HG02970 (cell line): Measurements from ENCODE around the gene PPP1R2.
A peak's percentile ranks its signal among the peaks of the same experiment; 100 is the strongest.
"Not testable (repeated sequence)": the region's sequence is repeated elsewhere in the genome, so short reads cannot be mapped to it uniquely, and the experiment has no call there.

Experiments used
- ATAC-seq: cut with Tn5 transposase; IDR thresholded peaks from one replicate; pipeline ENCODE4 v1.9.1; 2021; ENCODE audit warnings: mild to moderate bottlenecking, moderate library complexity, moderate number of reproducible peaks; ENCODE audit not compliant: unreplicated experiment, low FRiP score

The PPP1R2 gene

DNA sequence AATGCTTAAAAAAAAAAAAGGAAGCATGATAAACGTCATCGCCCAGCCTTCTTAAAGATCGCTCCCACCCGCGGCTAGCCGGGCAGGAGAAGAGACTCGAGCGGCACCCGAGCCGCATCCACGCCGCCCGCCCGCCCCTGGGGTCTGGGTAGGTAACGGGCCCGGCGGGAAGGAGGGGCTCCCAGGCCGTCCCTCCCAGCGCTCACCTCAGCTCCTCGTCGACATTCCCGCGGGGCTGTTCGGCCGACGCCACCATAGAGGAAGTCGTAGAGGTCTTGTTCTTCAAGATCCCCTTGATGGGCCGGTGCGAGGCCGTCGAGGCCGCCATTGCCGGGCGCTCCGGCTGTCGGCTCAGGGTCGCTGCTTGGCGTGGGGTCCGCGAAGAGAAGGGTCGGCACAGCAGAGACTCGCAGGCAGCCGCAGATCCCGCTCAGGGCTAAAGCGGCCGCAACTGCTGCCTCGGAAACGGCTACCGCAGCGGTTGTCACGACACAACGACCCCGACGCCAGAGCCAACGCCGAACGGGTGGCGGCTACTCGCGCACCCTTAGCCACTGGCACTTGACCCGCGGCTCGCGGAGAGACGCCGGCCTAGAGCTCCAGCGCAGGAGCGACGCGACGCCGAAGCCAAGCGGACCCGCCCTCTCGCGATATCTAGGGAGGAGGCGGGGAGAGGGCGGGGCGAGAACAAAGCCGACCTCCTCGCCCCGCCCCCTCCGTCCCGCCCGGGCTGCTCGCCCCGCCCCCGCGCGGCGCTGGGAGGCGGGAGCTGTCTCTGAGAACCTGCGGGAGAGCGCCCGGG, at the start of gene PPP1R2:
PPP1R2 (minus strand) TSS at position 628 of the 802 bp plus-strand sequence; CDS start at position 328, 300 bp downstream.
- ATAC-seq: peak; percentile 82

DNA sequence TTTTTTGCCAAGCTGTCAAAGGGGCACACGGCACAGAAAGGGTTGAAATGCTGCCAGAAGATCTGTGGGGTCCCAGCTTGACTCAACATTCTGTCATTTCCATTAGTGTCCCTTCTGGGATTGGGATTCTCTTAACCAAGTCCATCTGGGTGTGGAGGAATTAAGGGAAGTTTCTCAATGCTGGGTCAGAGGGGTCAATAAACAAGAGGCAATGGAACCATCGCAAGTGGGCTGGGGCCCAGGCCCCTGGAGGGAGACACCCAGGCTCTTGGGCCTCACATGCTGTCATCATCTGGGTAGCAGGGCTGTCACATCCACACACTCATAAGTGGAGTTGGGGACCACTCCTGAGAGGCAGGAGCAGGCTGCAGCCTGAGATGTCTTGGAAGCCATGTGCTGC, 48.7 kb upstream of the PPP1R2 start:
- ATAC-seq: no peak

DNA sequence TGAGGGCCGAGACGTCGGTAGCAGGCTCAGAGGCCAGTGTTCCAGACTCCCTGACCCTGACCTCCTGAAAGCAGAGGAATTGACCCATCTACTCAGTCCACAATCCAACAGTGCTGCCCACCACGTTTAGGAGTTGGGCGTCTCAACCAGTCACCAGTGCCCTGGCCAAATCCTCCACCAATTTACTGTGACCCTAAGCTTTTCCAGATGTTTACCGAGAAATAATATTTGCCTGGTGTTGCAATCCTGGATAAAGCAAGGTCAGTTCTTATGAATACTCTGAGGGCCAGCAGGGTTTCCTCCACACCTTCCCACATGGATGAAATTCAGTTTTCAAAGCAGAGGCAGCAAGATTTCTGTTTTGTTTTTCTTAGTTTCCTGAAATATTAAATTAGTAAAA, 48.1 kb upstream of the PPP1R2 start:
- ATAC-seq: no peak

DNA sequence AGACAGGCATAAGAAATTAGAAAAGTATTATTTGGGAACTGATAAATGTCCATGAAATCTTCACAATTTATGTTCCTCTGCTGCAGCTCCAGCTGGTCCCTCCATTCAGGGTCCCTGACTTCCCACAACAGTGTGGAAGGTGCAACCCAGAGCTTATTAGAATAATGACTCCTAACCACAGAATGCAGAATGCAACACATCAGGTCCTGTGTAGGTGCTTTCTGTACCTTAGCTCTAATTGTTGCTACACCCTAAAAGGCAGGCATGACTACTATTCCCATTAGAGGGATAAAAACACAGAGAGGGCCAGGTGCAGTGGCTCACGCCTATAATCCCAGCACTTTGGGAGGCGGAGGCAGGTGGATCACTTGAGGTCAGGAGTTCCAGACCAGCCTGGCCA, 47.3 kb upstream of the PPP1R2 start:
- ATAC-seq: not testable (repeated sequence)

DNA sequence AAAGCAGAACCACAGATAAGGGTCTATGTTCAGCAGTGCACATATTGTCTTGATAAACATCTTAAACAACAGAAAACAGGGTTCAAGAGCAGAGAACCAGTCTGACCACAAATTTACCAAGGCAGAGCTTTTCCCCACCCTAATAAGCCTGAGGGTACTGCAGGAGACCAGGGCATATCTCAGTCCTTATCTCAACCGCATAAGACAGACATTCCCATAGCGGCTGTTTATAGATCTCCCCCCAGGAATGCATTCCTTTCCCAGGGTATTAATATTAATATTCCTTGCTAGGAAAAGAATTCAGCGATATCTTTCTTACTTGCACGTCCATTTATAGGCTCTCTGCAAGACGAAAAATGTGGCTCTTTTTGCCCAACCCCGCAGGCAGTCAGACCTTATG, 46.7 kb upstream of the PPP1R2 start:
- ATAC-seq: not testable (repeated sequence)

DNA sequence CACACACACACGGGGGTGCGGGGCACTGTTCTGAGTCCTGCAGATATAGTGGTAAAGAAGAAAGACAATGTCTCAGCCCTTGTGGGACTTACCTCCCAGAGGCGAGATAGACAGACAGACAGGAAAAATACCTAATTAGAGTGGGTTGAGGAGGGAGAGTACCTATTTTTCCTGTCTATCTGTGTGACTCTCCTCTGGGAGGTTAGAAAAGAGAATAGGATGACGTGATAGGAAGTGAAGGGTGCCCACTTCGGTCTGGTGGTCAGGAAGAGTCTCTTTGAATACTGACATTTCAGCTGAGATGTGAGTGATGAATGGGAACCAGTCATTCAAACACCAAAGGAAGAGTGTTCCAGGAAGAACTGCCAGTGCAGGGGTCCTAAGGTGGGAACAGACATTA, 44.7 kb upstream of the PPP1R2 start:
- ATAC-seq: no peak

DNA sequence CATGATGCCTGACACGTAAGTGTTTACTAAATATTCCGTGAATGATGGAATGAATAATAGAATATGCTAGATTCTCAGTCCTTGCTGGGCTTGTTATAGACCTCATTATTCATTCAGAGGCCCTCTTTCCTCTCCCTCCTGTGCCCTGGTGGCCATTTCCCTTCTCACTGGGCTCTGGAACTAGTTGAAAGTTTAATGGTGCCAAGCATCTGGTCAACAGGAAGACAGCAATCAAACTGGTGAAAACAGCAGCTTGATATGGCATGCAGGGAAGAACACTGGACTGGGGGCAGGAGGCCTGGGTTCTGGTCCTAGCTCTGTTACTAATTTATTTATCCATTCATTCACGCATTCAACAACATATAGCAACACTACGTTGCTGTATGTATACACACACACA, 44.3 kb upstream of the PPP1R2 start:
- no peak for ATAC-seq

DNA sequence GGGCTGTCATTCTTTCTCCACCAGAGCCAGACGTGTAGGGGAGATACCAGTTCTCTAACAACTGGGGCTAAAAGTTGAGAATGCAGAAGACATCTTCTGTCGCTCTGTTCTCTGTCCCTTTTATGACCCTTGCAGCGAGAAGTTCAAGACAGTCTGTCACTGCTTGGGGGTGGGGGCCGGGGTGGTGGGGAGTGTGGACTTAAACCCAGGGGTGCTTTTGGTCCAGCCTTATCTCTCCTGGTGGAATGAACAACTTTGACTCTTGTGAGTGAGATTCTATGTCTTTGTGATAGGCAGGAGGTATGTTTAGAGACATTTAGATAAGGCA, 41.4 kb upstream of the PPP1R2 start:
- no peak for ATAC-seq

DNA sequence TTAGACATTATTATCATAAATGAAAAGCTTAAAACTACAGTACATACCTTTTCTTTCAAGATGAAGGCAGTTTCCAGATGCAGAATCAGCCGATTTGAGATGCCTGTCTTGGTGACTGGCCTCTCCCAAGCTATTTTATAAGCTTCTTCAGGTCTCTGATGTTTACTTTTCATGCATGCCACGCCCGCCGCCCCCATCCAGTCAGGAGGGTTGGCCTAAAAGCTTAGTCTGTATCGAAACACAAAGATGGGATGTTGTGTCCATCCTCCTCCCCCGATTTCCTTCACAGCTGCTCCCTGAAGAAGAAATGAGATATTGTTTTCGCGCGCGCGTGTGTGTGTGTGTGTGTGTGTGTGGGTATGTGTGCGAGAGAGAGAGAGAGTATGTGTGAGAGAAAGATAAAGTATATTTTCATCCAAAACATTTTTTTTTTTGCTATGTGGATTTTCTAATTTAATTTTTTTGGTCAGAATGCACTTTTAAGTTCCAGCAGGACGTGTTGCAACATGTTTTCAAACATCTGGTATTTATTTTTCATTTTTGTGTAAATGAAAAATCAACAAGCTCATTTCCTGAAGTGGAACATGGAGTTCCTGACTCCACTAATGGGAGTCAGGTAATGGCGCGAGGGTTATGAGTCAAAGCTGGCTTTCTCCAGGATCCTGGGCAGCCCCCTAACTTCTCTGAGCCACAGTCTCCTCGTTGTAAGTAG, 40.9 kb upstream of the PPP1R2 start, which contains the start of gene APOD:
APOD (minus strand) TSS at position 110 of the 712 bp plus-strand sequence. CDS start 4,479 bp downstream, outside the sequence.
- no peak for ATAC-seq

DNA sequence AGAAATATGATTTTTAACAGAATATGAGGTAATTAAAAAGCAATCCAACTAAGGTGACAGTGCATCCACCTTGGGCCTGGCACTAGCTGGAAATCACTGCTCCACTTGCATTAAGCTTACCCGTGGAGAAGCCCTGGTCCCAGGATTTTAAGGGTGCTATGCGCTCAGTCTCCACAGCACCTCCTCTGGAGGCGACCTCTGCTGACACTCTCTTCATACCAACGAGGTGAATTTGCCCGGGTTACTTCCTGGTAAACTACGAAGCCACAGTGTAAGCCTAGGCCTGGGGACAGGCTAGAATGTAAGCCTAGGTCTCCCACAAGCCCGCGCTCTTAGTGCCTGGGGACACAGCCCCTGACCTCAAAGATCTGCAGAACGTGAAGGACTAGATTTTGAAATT, 39.8 kb upstream of the PPP1R2 start:
- no peak for ATAC-seq

DNA sequence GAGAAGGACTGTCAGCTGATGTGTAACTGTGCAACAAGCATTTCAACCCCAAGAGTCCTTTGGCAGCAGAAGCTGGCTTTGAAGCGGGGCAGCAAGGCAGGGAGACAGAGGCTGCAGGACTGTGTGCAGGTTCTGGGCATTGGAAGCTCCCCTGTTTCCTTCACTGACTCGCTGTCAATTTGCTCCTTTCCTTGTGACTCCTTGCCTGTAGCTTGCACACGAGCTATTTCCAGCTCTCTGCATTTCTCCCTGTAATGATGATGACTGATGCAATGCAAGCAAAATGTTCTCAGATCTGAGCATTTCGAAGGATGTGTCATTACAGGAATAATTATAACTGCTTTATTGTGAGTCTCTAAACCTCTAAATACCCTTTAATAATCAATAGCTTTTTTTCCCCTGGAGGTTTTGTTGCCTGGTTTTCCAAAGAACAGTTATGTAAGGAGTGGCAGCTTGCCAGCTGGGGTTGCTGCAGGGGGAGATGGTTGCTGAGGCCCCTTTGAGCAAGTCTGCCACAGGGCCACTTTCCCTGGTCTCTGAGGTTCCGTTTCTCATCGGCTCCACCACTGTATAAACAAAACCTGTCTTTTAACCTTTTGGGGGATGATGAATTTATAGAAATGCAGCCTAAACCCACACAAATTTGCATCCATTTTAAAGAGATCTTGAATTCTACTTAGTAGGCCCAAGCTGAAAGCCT, 37.8 kb upstream of the PPP1R2 start:
- ATAC-seq: no peak

DNA sequence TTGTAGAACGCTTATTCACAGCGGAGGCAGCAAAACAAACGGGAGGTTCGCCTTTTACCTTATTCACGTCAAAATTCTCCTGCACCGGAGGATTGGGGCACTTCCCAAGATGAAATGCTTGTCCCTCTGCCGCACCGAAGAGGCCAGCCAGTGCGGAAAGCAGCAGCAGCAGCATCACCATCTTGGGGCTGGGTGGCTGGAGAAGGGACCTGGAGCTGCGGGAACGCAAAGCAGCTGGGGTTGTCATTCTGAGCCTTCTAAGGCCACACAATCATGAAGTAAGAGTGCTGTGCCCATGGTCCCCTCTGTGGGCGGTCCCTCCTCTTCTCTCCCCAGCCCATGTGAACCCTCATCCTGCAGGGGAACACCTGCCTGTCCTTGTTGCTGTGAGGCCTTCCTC, 36.2 kb upstream of the PPP1R2 start:
- no peak for ATAC-seq

DNA sequence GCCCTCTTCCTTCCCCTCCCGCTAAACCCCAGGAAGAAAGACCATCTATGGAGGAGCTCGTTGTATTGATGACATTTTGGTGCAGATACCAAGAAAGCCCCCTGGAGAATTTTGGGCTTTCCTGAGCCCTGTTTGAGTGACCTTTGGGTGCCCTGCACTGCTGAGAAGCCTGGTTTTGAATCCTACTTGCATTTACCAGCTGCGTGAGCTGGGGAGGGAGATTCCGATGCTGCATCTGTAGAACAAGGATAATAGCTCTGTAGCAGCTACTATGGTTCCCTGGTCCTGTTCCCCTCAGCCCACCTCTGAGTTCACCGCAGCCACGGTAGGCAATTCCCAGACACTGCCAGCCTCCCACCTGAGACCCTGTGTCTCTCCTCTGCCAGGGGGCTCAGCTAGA, 35.4 kb upstream of the PPP1R2 start:
- ATAC-seq: no peak

DNA sequence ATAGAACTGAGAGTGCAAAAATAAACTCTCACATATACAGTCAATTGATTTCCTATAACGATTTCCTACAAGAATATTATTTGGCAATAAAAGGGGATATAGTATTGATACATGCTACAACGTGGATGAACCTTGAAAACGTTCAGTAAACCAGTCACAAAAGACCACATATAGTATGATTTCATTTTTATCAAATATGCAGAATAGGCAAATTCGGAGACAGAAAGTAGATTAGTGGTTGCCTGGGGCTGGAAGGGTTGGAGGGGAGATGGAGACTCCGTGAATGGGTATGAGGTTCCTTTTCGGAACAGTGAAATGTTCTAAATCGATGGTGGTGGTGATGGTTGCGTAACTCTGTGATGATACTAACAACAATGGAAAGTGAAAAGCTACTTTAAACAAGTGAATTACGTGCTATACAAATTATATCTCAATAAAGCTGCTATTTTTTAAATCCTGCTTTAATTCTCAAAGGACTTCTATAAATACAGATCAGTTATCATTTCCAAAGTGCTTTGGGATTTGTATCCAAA, 34.6 kb upstream of the PPP1R2 start:
- no peak for ATAC-seq

DNA sequence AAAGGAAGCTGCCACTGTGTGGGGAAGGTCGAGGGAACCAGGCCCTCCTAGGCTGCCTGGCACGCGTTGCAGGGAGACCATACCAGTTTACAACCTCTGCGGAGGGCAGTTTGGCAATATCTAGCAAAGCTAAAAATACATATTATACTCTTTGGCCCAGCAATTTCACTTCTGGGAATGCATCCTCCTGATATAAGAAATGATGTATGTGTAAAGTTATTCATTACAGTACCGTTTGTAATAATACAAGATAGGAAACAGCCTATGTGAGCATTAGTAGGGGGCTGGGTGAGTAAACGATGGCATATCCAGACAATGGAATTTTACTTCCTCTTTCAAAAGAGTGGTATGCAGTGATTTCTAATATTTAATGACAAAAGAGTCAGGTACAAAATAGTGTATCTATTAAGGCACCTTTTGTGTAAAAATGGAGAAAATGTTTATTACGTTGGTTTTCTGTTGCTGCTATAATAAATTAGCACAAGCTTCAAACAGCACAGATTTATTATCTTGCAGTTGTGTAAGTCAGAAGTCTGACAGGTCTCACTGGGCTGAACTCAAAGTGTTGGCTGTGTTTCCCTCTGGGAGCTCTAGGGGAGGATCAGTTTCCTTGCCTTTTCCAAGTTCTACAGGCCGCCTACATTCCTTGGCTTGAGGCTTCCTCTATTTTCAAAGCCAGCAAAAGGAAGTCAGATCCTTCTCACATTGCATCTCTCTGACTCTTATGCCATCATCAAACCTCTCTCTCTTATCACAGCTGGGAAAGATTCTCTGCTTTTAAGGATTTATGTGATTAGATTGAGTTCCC, 31.6 kb upstream of the PPP1R2 start:
- ATAC-seq: no peak

DNA sequence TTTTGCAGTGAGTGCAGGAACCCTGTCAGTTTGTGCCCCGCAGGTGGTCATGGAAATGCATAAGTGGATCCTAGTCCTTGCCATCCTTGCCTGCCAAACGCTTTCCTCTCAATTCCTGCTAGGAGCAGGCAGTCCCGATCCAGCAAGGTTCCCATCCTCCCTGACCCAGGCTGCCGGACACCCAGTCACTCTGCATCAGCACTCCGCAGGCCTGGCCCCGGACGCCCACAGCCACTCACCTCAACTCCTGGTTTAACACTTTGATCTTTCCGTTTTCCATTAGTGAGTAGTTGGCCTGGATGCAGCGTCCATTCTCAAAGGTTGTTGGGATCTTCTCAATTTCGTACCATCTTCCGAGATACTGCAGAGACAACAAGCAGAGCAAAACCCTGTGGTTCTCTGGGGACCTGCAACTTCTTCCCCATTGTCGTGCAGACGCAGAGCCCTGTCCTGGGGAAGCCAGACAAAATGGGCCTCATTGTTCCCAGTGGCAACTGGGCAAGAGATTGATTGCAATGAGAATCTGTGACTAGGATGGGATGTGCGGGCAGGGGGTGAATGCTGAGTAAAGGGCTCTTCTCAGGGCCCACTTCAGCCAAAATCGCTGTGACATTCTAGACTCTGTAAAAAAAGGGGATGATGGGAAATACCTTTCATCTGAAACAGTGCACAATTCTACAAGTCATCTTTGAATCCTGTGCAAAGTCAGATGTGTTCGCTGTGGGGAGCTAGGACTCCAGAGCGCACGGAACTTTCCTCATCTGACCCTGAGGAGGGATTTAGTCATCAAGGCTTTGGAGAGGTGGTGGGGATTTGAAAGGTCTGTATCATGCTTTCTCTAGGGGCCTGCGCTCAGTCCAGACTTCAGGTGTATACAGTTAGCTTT, 30.7 kb upstream of the PPP1R2 start:
- no peak for ATAC-seq

DNA sequence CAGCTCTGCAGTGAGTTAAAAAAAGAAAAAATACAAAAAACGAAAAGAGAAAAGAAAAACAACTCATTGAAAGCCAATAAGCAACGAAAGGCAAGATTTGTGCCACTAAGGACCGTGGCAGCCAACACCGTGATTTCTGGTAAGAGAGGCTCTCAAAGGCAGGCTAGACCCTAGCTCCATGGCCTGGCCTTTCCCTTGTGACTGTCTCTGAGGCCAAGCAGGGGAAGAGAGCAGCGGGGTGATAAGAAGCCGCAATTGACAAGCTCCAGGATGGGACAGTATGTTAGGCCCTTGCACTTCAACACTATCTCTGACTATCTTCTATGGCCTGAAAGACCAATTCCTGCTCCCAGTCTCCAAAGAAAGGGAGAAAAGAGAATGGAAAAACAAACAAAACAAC, 28.2 kb upstream of the PPP1R2 start:
- ATAC-seq: no peak

DNA sequence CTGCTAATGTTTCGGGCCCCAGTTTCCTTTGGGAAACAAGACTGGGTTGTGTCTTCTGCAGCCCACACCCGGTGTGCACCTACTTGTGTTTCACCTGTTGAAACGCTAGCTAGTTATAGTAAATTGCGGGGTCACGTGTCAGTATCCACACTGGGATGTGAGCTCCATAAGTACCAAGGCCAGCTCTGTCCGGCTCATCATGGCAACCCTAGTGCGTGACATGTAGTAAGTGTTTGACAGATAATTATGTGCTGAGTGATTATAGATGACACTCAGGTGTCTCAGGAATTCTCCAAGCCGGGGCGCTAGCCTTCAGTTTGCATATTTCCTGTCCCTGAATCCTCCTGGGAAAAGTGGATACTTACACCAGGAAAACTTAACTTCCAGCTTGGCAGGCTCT, 27.8 kb upstream of the PPP1R2 start:
- no peak for ATAC-seq

DNA sequence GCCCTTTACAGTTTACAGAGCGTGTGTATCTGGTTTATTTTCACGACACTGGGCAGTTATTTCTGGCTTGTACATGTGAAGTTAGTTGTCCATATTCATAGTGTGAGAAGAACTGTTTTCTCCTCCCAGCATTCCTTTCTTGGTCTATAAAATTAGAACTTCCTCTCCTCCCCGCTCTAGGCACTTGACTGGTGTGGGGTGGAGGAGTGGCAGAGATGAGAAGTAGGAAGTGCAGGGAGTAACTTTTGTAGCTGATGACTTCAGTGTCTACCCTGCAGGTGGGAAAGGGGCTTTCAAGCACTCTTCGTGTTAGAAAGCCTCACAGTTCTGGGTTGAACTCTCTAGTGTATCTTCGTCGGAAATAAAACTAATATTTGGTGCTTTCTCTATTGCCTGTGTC, 27.2 kb upstream of the PPP1R2 start:
- no peak for ATAC-seq
